ENCODE measurements around the gene DDX11. TPM values are rescaled to one million over a fixed set of nuclear protein-coding genes. Genes with fewer than 3 reads are reported as not detected.
A peak's percentile ranks its signal among the peaks of the same experiment; 100 is the strongest.

Gene DDX11
- total and polyA plus RNA-seq, 2 experiments from 2014 or later: 66.0 to 103 TPM

- Mint-ChIP-seq H3K4me3 (no peak overlapping the region), H3K27me3 (ENCODE audit: insufficient read depth, low read depth, poor library complexity) (peaks cover 8% of the 10 kb centered on the region), H3K9me3 (no peaks in the 10 kb centered on the region), H3K27ac (no peak overlapping the region), H3K4me1 (peaks cover 3% of the 10 kb centered on the region; the same call in 2 of the 3 replicates), H3K36me3 (ENCODE audit: low read depth) (no peaks in the 10 kb centered on the region)
- TF ChIP-seq EZH2phosphoT487 (IDR thresholded peaks at IDR 0.05; ENCODE audit: unreplicated experiment) (no peak), ZNF331 (CRISPR knock-in tag; IDR thresholded peaks at IDR 0.05; ENCODE audit: low read depth) (no peak)
- Histone ChIP-seq H4K20me1 (replicated peaks; ENCODE audit: insufficient read depth) (no peaks in the 10 kb centered on the region), H3K27me3 (ENCODE audit: insufficient read depth) (no peaks in the 10 kb centered on the region), H3K27ac (ENCODE audit: low read depth) (no peak overlapping the region), H2AFZ (no peak overlapping the region), H3F3A (replicated peaks; ENCODE audit: low read depth) (no peaks in the 10 kb centered on the region), H3K36me3 (ENCODE audit: insufficient read depth) (no peaks in the 10 kb centered on the region), H3K79me2 (replicated peaks; ENCODE audit: insufficient read depth) (no peaks in the 10 kb centered on the region), H3K9me2 (ENCODE audit: insufficient read depth) (no peaks in the 10 kb centered on the region), H3K4me2 (no peak overlapping the region), H3K4me3 (no peak overlapping the region), H3K4me1 (ENCODE audit: insufficient read depth) (no peaks in the 10 kb centered on the region)
- ATAC-seq: no peak
- DNase-seq (ENCODE audit: low spot score): no peak
These were observed 39.3 kb upstream of the DDX11 start for GRCh38 chr12:31034372-31034771.

DNA sequence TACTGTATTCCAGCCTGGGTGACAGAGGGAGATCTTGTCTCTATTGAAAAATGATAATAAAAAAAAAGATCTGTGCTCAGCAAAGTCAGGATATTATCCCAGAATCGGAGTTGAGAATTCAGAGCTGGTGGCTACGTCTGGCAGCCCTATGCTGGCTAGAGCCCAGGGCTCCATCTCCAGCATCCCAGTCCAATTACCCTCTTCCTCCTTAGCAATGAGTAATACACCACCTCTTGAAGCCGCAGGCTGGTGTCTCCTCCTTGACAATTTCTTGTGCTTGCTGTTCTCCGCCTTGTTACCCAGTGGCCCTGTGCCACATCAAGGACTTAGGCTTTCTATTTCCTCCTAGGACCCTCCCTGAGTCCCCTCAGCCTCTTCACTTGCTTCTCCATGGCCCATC, 38.4 kb upstream of the DDX11 start:
- H3K36me3 ChIP-seq (ENCODE audit: insufficient read depth): no peaks in the 10 kb centered on the region
- peak overlapping the region; percentile 34; the same call in 1 of the 2 replicates for H3K27ac Mint-ChIP-seq
- no peak for DNase-seq (ENCODE audit: low spot score)
- no peak for TF ChIP-seq ZNF114 (CRISPR knock-in tag; IDR thresholded peaks at IDR 0.05)
- no peak overlapping the region for H2AFZ ChIP-seq
- H3K79me2 ChIP-seq (replicated peaks; ENCODE audit: insufficient read depth): no peaks in the 10 kb centered on the region
- no peak overlapping the region for H3K4me3 Mint-ChIP-seq
- H4K20me1 ChIP-seq (replicated peaks; ENCODE audit: insufficient read depth): no peaks in the 10 kb centered on the region
- H3K27me3 Mint-ChIP-seq (ENCODE audit: insufficient read depth, low read depth, poor library complexity): peaks cover 8% of the 10 kb centered on the region
- no peak overlapping the region for H3K4me3 ChIP-seq
- H3K36me3 Mint-ChIP-seq (ENCODE audit: low read depth): no peaks in the 10 kb centered on the region
- no peaks in the 10 kb centered on the region for H3K4me1 ChIP-seq (ENCODE audit: insufficient read depth)
- H3K27me3 ChIP-seq (ENCODE audit: insufficient read depth): no peaks in the 10 kb centered on the region
- H3K27ac ChIP-seq (ENCODE audit: low read depth): no peak overlapping the region
- H3K4me1 Mint-ChIP-seq: no peaks in the 10 kb centered on the region
- no peaks in the 10 kb centered on the region for H3K9me2 ChIP-seq (ENCODE audit: insufficient read depth)
- H3K9me3 Mint-ChIP-seq: no peaks in the 10 kb centered on the region
- no peak overlapping the region for H3K4me2 ChIP-seq
- H3F3A ChIP-seq (replicated peaks; ENCODE audit: low read depth): no peaks in the 10 kb centered on the region
- no peak for ATAC-seq

GRCh38 chr12:31035967-31036665, 37.5 kb upstream of the DDX11 start:
- no peaks in the 10 kb centered on the region for H3K36me3 ChIP-seq (ENCODE audit: insufficient read depth)
- no peaks in the 10 kb centered on the region for H3K27me3 ChIP-seq (ENCODE audit: insufficient read depth)
- no peak for TF ChIP-seq POLR2AphosphoS5 (IDR thresholded peaks at IDR 0.05; ENCODE audit: low read depth)
- H3K79me2 ChIP-seq (replicated peaks; ENCODE audit: insufficient read depth): no peaks in the 10 kb centered on the region
- H3K9me2 ChIP-seq (ENCODE audit: insufficient read depth): no peaks in the 10 kb centered on the region
- no peak overlapping the region for H3K4me3 ChIP-seq
- DNase-seq (ENCODE audit: low spot score): no peak
- H3K9me3 Mint-ChIP-seq: no peaks in the 10 kb centered on the region; the same call in 2 of the 3 replicates
- H3F3A ChIP-seq (replicated peaks; ENCODE audit: low read depth): no peaks in the 10 kb centered on the region
- H3K27ac ChIP-seq (ENCODE audit: low read depth): no peak overlapping the region
- no peaks in the 10 kb centered on the region for H4K20me1 ChIP-seq (replicated peaks; ENCODE audit: insufficient read depth)
- no peaks in the 10 kb centered on the region for H3K4me1 ChIP-seq (ENCODE audit: insufficient read depth)
- peaks cover 7% of the 10 kb centered on the region for H3K27me3 Mint-ChIP-seq (ENCODE audit: insufficient read depth, low read depth, poor library complexity)
- no peak for ATAC-seq
- H3K27ac Mint-ChIP-seq: no peak overlapping the region
- H2AFZ ChIP-seq: no peak overlapping the region
- no peak overlapping the region for H3K4me2 ChIP-seq
- H3K4me3 Mint-ChIP-seq: no peak overlapping the region
- no peaks in the 10 kb centered on the region for H3K4me1 Mint-ChIP-seq
- no peaks in the 10 kb centered on the region for H3K36me3 Mint-ChIP-seq (ENCODE audit: low read depth)

DNA sequence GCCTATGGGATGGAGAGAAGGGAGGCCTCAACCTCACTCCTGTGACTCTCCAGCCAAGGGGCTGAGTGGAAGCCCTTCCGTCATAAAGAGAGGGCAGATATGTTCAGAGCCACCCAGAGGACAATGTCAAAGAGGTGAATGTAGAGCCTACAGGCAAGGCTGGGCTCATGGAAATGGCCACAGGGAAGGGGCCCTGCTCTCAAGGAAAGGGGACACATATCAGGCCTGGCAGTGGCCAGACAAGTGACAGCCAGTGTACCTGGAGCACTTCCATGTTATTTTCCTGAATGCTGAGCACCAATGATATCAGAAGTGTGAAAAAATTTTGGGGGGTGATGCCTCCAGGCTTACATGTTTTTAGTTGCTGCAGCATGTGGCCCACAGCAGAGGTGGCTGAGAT, 36.6 kb upstream of the DDX11 start:
- H3K4me1 Mint-ChIP-seq: no peaks in the 10 kb centered on the region
- no peaks in the 10 kb centered on the region for H3K79me2 ChIP-seq (replicated peaks; ENCODE audit: insufficient read depth)
- peaks cover 2% of the 10 kb centered on the region for H3K27me3 Mint-ChIP-seq (ENCODE audit: insufficient read depth, low read depth, poor library complexity)
- no peaks in the 10 kb centered on the region; the same call in 2 of the 3 replicates for H3K9me3 Mint-ChIP-seq
- ATAC-seq: no peak
- no peak overlapping the region for H3K4me3 ChIP-seq
- H4K20me1 ChIP-seq (replicated peaks; ENCODE audit: insufficient read depth): no peaks in the 10 kb centered on the region
- no peak overlapping the region for H3K27ac Mint-ChIP-seq
- no peaks in the 10 kb centered on the region for H3K36me3 ChIP-seq (ENCODE audit: insufficient read depth)
- no peaks in the 10 kb centered on the region for H3K4me1 ChIP-seq (ENCODE audit: insufficient read depth)
- no peak overlapping the region for H3K4me2 ChIP-seq
- H3K36me3 Mint-ChIP-seq (ENCODE audit: low read depth): no peaks in the 10 kb centered on the region
- no peaks in the 10 kb centered on the region for H3F3A ChIP-seq (replicated peaks; ENCODE audit: low read depth)
- H3K4me3 Mint-ChIP-seq: no peak overlapping the region
- H2AFZ ChIP-seq: no peak overlapping the region
- H3K27me3 ChIP-seq (ENCODE audit: insufficient read depth): no peaks in the 10 kb centered on the region
- no peak overlapping the region for H3K27ac ChIP-seq (ENCODE audit: low read depth)
- H3K9me2 ChIP-seq (ENCODE audit: insufficient read depth): no peaks in the 10 kb centered on the region
- DNase-seq (ENCODE audit: low spot score): no peak
- TF ChIP-seq, protein P1, sequence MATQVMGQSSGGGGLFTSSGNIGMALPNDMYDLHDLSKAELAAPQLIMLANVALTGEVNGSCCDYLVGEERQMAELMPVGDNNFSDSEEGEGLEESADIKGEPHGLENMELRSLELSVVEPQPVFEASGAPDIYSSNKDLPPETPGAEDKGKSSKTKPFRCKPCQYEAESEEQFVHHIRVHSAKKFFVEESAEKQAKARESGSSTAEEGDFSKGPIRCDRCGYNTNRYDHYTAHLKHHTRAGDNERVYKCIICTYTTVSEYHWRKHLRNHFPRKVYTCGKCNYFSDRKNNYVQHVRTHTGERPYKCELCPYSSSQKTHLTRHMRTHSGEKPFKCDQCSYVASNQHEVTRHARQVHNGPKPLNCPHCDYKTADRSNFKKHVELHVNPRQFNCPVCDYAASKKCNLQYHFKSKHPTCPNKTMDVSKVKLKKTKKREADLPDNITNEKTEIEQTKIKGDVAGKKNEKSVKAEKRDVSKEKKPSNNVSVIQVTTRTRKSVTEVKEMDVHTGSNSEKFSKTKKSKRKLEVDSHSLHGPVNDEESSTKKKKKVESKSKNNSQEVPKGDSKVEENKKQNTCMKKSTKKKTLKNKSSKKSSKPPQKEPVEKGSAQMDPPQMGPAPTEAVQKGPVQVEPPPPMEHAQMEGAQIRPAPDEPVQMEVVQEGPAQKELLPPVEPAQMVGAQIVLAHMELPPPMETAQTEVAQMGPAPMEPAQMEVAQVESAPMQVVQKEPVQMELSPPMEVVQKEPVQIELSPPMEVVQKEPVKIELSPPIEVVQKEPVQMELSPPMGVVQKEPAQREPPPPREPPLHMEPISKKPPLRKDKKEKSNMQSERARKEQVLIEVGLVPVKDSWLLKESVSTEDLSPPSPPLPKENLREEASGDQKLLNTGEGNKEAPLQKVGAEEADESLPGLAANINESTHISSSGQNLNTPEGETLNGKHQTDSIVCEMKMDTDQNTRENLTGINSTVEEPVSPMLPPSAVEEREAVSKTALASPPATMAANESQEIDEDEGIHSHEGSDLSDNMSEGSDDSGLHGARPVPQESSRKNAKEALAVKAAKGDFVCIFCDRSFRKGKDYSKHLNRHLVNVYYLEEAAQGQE (IDR thresholded peaks at IDR 0.05; ENCODE audit: unreplicated experiment): no peak
- TF ChIP-seq CREB1 (CRISPR knock-in tag; IDR thresholded peaks at IDR 0.05; ENCODE audit: low read depth) (no peak), ZNF114 (CRISPR knock-in tag; IDR thresholded peaks at IDR 0.05) (no peak), CTCF (conservative IDR thresholded peaks at IDR 0.05; ENCODE audit: low read depth in 2 of 2) (no peak), ZNF331 (CRISPR knock-in tag; IDR thresholded peaks at IDR 0.05; ENCODE audit: low read depth) (no peak), EZH2 (IDR thresholded peaks at IDR 0.05; ENCODE audit: low read depth, unreplicated experiment) (no peak), NANOG (IDR thresholded peaks at IDR 0.05; ENCODE audit: borderline replicate concordance) (no peak)

Measured in GM23338 (cell line).